A673 (cell line): ENCODE measurements around the gene MAGI1. TPM values are rescaled to one million over a fixed set of nuclear protein-coding genes. Genes with fewer than 3 reads are reported as not detected.

ENCODE experiments used
- BruUV-seq: library from RNA; stranded (reverse); fragments of 400-500 nt; replicated peaks from 2 replicates; lab custom pipeline; 2021; lab: Mats Ljungman, UMichigan
- CTCF ChIA-PET: fragments of 300-600 bp; sonication (Branson Sonifier 250); formaldehyde crosslinking; loops from one replicate; lab custom pipeline; 2022; ENCODE audit warnings: antibody characterized with exemption; lab: Charles Lee
- POLR2A ChIA-PET: fragments of 300-600 bp; sonication (Branson Sonifier 250); formaldehyde crosslinking; loops from one replicate; lab custom pipeline; 2022; ENCODE audit warnings: antibody characterized with exemption; ENCODE audit not compliant: low non-redundant PET; lab: Charles Lee
- DNase-seq: peaks from one replicate; pipeline ENCODE4 v3.0.0-alpha.2; 2015; ENCODE audit warnings: low spot score
- H3K27ac ChIP-seq: fragments of 200-600 bp; sonication (generic); 2 replicates; pipeline ENCODE4 v1.5.1; 2016; ENCODE audit warnings: mixed run types, low read depth, mild to moderate bottlenecking, mixed read lengths, antibody characterized with exemption, low read length; ENCODE audit not compliant: poor library complexity, severe bottlenecking
- H3K27me3 ChIP-seq: fragments of 200-600 bp; sonication (generic); replicated peaks from 2 replicates; pipeline ENCODE4 v1.6.1; 2017; ENCODE audit warnings: mixed run types, low read depth, mild to moderate bottlenecking, mixed read lengths, antibody characterized with exemption, low read length; ENCODE audit not compliant: insufficient read depth, poor library complexity
- H3K36me3 ChIP-seq: fragments of 200-600 bp; sonication (generic); 2 replicates; pipeline ENCODE4 v1.6.1; 2016; ENCODE audit warnings: mixed run types, mild to moderate bottlenecking, mixed read lengths, antibody characterized with exemption, low read length; ENCODE audit not compliant: insufficient read depth, poor library complexity, severe bottlenecking
- H3K4me1 ChIP-seq: fragments of 200-600 bp; sonication (generic); 2 replicates; pipeline ENCODE4 v1.6.1; 2017; ENCODE audit warnings: mixed run types, mild to moderate bottlenecking, mixed read lengths, antibody characterized with exemption, low read length; ENCODE audit not compliant: insufficient read depth, poor library complexity, severe bottlenecking
- H3K4me3 ChIP-seq: fragments of 200-600 bp; sonication (generic); 2 replicates; pipeline ENCODE4 v1.5.1; 2016; ENCODE audit warnings: low read depth, mixed run types, mild to moderate bottlenecking, mixed read lengths, low read length; ENCODE audit not compliant: poor library complexity, severe bottlenecking
- H3K9me3 ChIP-seq: fragments of 200-600 bp; sonication (generic); 2 replicates; pipeline ENCODE4 v1.6.1; 2016; ENCODE audit warnings: mixed run types, low read depth, mild to moderate bottlenecking, mixed read lengths, antibody characterized with exemption, low read length; ENCODE audit not compliant: poor library complexity, severe bottlenecking
- CTCF ChIP-seq: fragments of 300-800, 200-600 bp; sonication (generic); conservative IDR thresholded peaks from 2 replicates; pipeline ENCODE4 v1.5.1; 2017; ENCODE audit warnings: low read depth, mild to moderate bottlenecking, antibody characterized with exemption, low read length, moderate library complexity, mixed read lengths
- EZH2 ChIP-seq: fragments of 200-600 bp; sonication (generic); IDR thresholded peaks from 2 replicates; pipeline ENCODE4 v1.6.1; 2017; ENCODE audit warnings: borderline replicate concordance, low read depth, mild to moderate bottlenecking, mixed read lengths, antibody characterized with exemption, low read length; ENCODE audit not compliant: poor library complexity, severe bottlenecking
- intact Hi-C: fragments of 100-400 bp; cut with micrococcal nuclease; formaldehyde crosslinking; loops from one replicate; pipeline ENCODE4 v1.10.0; 2022; ENCODE audit not compliant: unreplicated experiment
- total RNA-seq: library from RNA; stranded (reverse); gene quantifications from 2 replicates; pipeline ENCODE4 v1.2.3, GENCODE V29; 2021

MAGI1 gene
- total RNA-seq, 1 experiment from 2014 or later = 30.5 TPM

GRCh38 chr3:65732051-65732935, 306.4 kb downstream of the MAGI1 start:
- H3K27ac ChIP-seq = no peak overlapping the region
- no TSS peak for BruUV-seq
- peak; percentile 65 for DNase-seq
- H3K9me3 ChIP-seq = no peaks in the 10 kb centered on the region
- intact Hi-C loops = no loop called here
- TF ChIP-seq CTCF (peak; percentile 66), EZH2 (no peak)
- ChIA-PET POLR2A (no interaction called here), CTCF (no interaction called here)
- no peak overlapping the region for H3K4me3 ChIP-seq
- peaks cover 35% of the 10 kb centered on the region for H3K4me1 ChIP-seq
- H3K36me3 ChIP-seq = no peaks in the 10 kb centered on the region
- H3K27me3 ChIP-seq = no peaks in the 10 kb centered on the region

DNA sequence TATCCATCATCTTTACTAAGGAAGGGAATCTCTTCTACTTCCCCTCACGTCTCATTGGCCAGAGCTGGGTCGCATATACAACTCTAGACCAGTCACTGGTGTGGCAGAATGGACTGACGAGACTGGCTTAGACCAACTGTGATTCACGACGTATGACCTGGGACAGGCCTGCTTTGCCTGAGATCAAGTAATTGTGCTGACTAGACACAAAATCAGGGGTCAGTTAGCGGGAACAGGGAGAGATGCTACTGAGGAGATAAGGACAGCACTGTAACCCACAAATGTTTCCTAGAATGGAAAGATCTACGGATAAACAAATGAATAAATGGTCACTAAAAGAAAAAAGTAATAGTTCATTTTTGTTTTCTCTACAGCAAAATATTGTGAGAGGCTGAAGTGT, 308.3 kb downstream of the MAGI1 start:
- TF ChIP-seq CTCF (no peak), EZH2 (no peak)
- DNase-seq = no peak
- no peaks in the 10 kb centered on the region for H3K9me3 ChIP-seq
- ChIA-PET CTCF (no interaction called here), POLR2A (no interaction called here)
- H3K4me1 ChIP-seq = peaks cover 35% of the 10 kb centered on the region
- H3K36me3 ChIP-seq = no peaks in the 10 kb centered on the region
- no peak overlapping the region for H3K27ac ChIP-seq
- intact Hi-C loops = no loop called here
- no peak overlapping the region for H3K4me3 ChIP-seq
- H3K27me3 ChIP-seq = no peaks in the 10 kb centered on the region
- BruUV-seq = no TSS peak

- Histone ChIP-seq H3K27ac (peak overlapping the region; percentile 56), H3K27me3 (no peaks in the 10 kb centered on the region), H3K4me1 (peaks cover 35% of the 10 kb centered on the region), H3K36me3 (no peaks in the 10 kb centered on the region), H3K4me3 (no peak overlapping the region), H3K9me3 (no peaks in the 10 kb centered on the region)
- ChIA-PET POLR2A (no interaction called here), CTCF (no interaction called here)
- TF ChIP-seq CTCF = no peak
- TF ChIP-seq EZH2 = no peak
- intact Hi-C loops = no loop called here
- no peak for DNase-seq
- BruUV-seq = no TSS peak
Observed at GRCh38 chr3:65729973-65730372, 308.7 kb downstream of the MAGI1 start.
